K562 (cell line): ENCODE results near the gene SH2D7. TPM values are rescaled to one million over a fixed set of nuclear protein-coding genes. Genes with fewer than 3 reads are reported as not detected.

Experiments used
- CBFB ChIP-seq: sonication (generic); formaldehyde crosslinking; IDR thresholded peaks from 2 replicates; pipeline ENCODE4 v1.4.0; 2020; ENCODE audit warnings: mild to moderate bottlenecking, missing genetic modification reagents
- CCNT2 ChIP-seq: IDR thresholded peaks from 2 replicates; pipeline ENCODE4 v1.6.1; 2011; ENCODE audit warnings: borderline replicate concordance, low read depth, mild to moderate bottlenecking, moderate library complexity, mixed read lengths, low read length; ENCODE audit not compliant: insufficient read length; ENCODE audit errors: extremely low read depth
- ELK1 ChIP-seq: sonication (generic); formaldehyde crosslinking; IDR thresholded peaks from 2 replicates; pipeline ENCODE4 v1.8.1; 2022; ENCODE audit warnings: missing genetic modification reagents
- FOXP1 ChIP-seq: sonication (generic); formaldehyde crosslinking; IDR thresholded peaks from 2 replicates; pipeline ENCODE4 v1.8.0; 2022; ENCODE audit warnings: mild to moderate bottlenecking, missing genetic modification reagents
- JUN ChIP-seq, 2 experiments: sonication (generic) in 1 of 2; formaldehyde crosslinking in 1 of 2; IDR thresholded peaks; 2 replicates each; pipeline versions ENCODE4 v1.6.1 to v1.8.0; 2012 to 2022; ENCODE audit warnings: borderline replicate concordance in 2 of 2, mild to moderate bottlenecking in 2 of 2, improper control_type of control experiment in 1 of 2, low read depth in 1 of 2, low read length in 1 of 2, missing genetic modification reagents in 1 of 2
- KAT2B ChIP-seq: IDR thresholded peaks from one replicate; pipeline ENCODE4 v1.6.1; 2012; ENCODE audit warnings: low read depth, mild to moderate bottlenecking, control low read depth, inconsistent platforms, low read length, moderate library complexity
- MXD1 ChIP-seq: fragments of 250-450 bp; sonication (Bioruptor Pico); IDR thresholded peaks from 2 replicates; pipeline ENCODE4 v1.8.0; 2021; ENCODE audit warnings: borderline replicate concordance, mild to moderate bottlenecking, moderate library complexity; ENCODE audit not compliant: poor library complexity, severe bottlenecking
- RBM17 ChIP-seq: fragments of 200-400 bp; formaldehyde crosslinking; IDR thresholded peaks from 2 replicates; pipeline ENCODE4 v1.6.1; 2017; ENCODE audit warnings: low read depth, mild to moderate bottlenecking, low read length, borderline replicate concordance
- RCOR1 ChIP-seq, 2 experiments: IDR thresholded peaks; 2 replicates each; pipeline ENCODE4 v1.6.1; 2012; ENCODE audit warnings: low read depth in 2 of 2, low read length in 2 of 2, borderline replicate concordance in 1 of 2, improper control_type of control experiment in 1 of 2
- XRCC3 ChIP-seq: fragments of 450-650 bp; IDR thresholded peaks from 2 replicates; pipeline ENCODE4 v1.6.1; 2017; ENCODE audit warnings: mild to moderate bottlenecking, moderate library complexity
- ZBTB11 ChIP-seq, 3 experiments: fragments of 200-800 bp in 1 of 3; fragments of 250-450 bp in 1 of 3; fragments of 450-650 bp in 1 of 3; sonication (Bioruptor Pico) in 1 of 3; sonication (Bioruptor generic) in 1 of 3; formaldehyde crosslinking in 1 of 3; IDR thresholded peaks; 2 replicates each; pipeline versions ENCODE4 v1.6.1 to v1.8.0; 2016 to 2022; ENCODE audit warnings: mild to moderate bottlenecking in 2 of 3, missing genetic modification characterization in 2 of 3, missing compliant biosample characterization in 1 of 3, moderate library complexity in 1 of 3
- ZNF655 ChIP-seq: fragments of 250-450 bp; sonication (Bioruptor Pico); IDR thresholded peaks from 2 replicates; pipeline ENCODE4 v1.5.0; 2021
- ZNF780A ChIP-seq: fragments of 250-450 bp; sonication (Bioruptor Pico); IDR thresholded peaks from 2 replicates; pipeline ENCODE4 v1.5.0; 2021; ENCODE audit warnings: mild to moderate bottlenecking
- ZNF79 ChIP-seq: fragments of 250-450 bp; sonication (Bioruptor Pico); IDR thresholded peaks from 2 replicates; pipeline ENCODE4 v1.4.0; 2020; ENCODE audit warnings: low read depth, mild to moderate bottlenecking, moderate library complexity
- polyA plus RNA-seq, 8 experiments: library from polyadenylated mRNA; depleted of rRNA in 4 of 8; stranded (reverse) in 5 of 8; unstranded in 3 of 8; fragments of >200 nt; fragmentation: Nextera tagmentation in 2 of 8; fragmentation: Illumina TruSeq in 1 of 8; extraction: Ambion mirVana in 2 of 8; extraction: Trizol in 1 of 8; gene quantifications; 2 replicates each; pipeline versions ENCODE4 v1.2.1 to v1.2.3, GENCODE V29; 2011 to 2014; ENCODE audit warnings: inconsistent platforms in 1 of 8, missing spikeins in 1 of 8
- total RNA-seq, 7 experiments: library from RNA; depleted of rRNA in 6 of 7; stranded (reverse); fragments of >200 nt in 6 of 7; fragmentation: Illumina TruSeq in 2 of 7; extraction: Trizol in 2 of 7; gene quantifications; 2 replicates each; pipeline versions ENCODE4 v1.2.1 to v1.2.3, GENCODE V29; 2011 to 2021; ENCODE audit warnings: low replicate concordance in 1 of 7
- TF ChIP-seq, protein P1 (sequence below): fragments of 250-450 bp; sonication (Bioruptor Pico); IDR thresholded peaks from 2 replicates; pipeline ENCODE4 v1.5.0; 2021
- TF ChIP-seq, protein P2 (sequence below), 2 experiments: fragments of 450-650 bp; IDR thresholded peaks; 2 replicates each; pipeline ENCODE4 v1.6.1; 2016

Gene SH2D7
- total and polyA plus RNA-seq, 9 of the 15 experiments (the other 6 are each of a cell fraction or from before 2014, with no cell fraction given), result not detected

GRCh38 chr15:78131295-78132061 lies 39.1 kb downstream of the SH2D7 start, which contains the start of gene CIB2 (continued):
- TF ChIP-seq ZBTB11 (CRISPR knock-in tag; IDR thresholded peaks at IDR 0.05) (peak in 1 of 3 experiments; percentile 44; a peak in 1 of 6 replicates), CCNT2 (peak; percentile 72), MXD1 (CRISPR knock-in tag) (no peak), ELK1 (CRISPR knock-in tag) (0 out of 2 replicates have a peak, but pooled peaks have one; percentile 41), RCOR1 (IDR thresholded peaks at IDR 0.05; ENCODE audit: borderline replicate concordance in 1 of 2, low read depth in 2 of 2, low read length in 2 of 2) (peak in 1 of 2 experiments; percentile 41; a peak in 1 of 4 replicates), JUN (IDR thresholded peaks at IDR 0.05; ENCODE audit: borderline replicate concordance, low read depth, low read length) (no peak), JUN (CRISPR knock-in tag; IDR thresholded peaks at IDR 0.05; ENCODE audit: borderline replicate concordance) (0 out of 2 replicates have a peak, but pooled peaks have one; percentile 51), ZNF780A (CRISPR knock-in tag) (no peak), RBM17 (no peak), CBFB (CRISPR knock-in tag) (no peak), ZNF655 (no peak), XRCC3 (no peak), FOXP1 (CRISPR knock-in tag) (peak; percentile 74), KAT2B (no peak), ZNF79 (CRISPR knock-in tag) (0 out of 2 replicates have a peak, but pooled peaks have one; percentile 29)
- TF ChIP-seq, protein P1, sequence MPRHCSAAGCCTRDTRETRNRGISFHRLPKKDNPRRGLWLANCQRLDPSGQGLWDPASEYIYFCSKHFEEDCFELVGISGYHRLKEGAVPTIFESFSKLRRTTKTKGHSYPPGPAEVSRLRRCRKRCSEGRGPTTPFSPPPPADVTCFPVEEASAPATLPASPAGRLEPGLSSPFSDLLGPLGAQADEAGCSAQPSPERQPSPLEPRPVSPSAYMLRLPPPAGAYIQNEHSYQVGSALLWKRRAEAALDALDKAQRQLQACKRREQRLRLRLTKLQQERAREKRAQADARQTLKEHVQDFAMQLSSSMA, result no peak
- TF ChIP-seq, protein P2, sequence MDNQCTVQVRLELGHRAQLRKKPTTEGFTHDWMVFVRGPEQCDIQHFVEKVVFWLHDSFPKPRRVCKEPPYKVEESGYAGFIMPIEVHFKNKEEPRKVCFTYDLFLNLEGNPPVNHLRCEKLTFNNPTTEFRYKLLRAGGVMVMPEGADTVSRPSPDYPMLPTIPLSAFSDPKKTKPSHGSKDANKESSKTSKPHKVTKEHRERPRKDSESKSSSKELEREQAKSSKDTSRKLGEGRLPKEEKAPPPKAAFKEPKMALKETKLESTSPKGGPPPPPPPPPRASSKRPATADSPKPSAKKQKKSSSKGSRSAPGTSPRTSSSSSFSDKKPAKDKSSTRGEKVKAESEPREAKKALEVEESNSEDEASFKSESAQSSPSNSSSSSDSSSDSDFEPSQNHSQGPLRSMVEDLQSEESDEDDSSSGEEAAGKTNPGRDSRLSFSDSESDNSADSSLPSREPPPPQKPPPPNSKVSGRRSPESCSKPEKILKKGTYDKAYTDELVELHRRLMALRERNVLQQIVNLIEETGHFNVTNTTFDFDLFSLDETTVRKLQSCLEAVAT (IDR thresholded peaks at IDR 0.05), result no peak
